IMR-90 (cell line): ENCODE results near the gene CNPY1. TPM values are rescaled to one million over a fixed set of nuclear protein-coding genes. Genes with fewer than 3 reads are reported as not detected.

Experiments used
- ATAC-seq: fragments of 200-7000 bp; cut with Tn5 transposase; 2 replicates; pipeline ENCODE4 v1.9.1; 2020; ENCODE audit warnings: low read depth, mild to moderate bottlenecking, moderate library complexity
- BruUV-seq: library from RNA; stranded (reverse); fragments of 400-500 nt; replicated peaks from 2 replicates; lab custom pipeline; 2021; lab: Mats Ljungman, UMichigan
- CTCF ChIA-PET: fragments of 300-600 bp; formaldehyde crosslinking; extraction: SDS; loops from one replicate; lab custom pipeline; 2021; ENCODE audit warnings: antibody characterized with exemption; lab: Yijun Ruan, JAX
- POLR2A ChIA-PET: fragments of 300-600 bp; sonication (Branson Sonifier 250); formaldehyde crosslinking; loops from one replicate; lab custom pipeline; 2022; ENCODE audit warnings: antibody characterized with exemption; ENCODE audit not compliant: unreplicated experiment; lab: Charles Lee
- DNase-seq: peaks from one replicate; pipeline ENCODE4 v3.0.0; 2013
- H2AFZ ChIP-seq: replicated peaks from 2 replicates; pipeline ENCODE3; 2013; ENCODE audit warnings: low read length, mild to moderate bottlenecking; ENCODE audit not compliant: poor library complexity
- H2AK5ac ChIP-seq: 2 replicates; pipeline ENCODE4 v1.6.1; 2013; ENCODE audit warnings: low read depth, low read length, inconsistent platforms
- H2AK9ac ChIP-seq: replicated peaks from 2 replicates; pipeline ENCODE3; 2013; ENCODE audit warnings: mild to moderate bottlenecking, low read depth, low read length, moderate library complexity; ENCODE audit not compliant: poor library complexity
- H2BK120ac ChIP-seq: 2 replicates; pipeline ENCODE4 v1.6.1; 2013; ENCODE audit warnings: low read depth, low read length, inconsistent platforms
- H2BK15ac ChIP-seq: 3 replicates; pipeline ENCODE4 v1.6.1; 2013; ENCODE audit warnings: low read depth, low read length, inconsistent platforms
- H2BK20ac ChIP-seq: 2 replicates; pipeline ENCODE4 v1.6.1; 2013; ENCODE audit warnings: low read depth, mild to moderate bottlenecking, inconsistent platforms, low read length, moderate library complexity
- H2BK5ac ChIP-seq: 2 replicates; pipeline ENCODE4 v1.6.1; 2013; ENCODE audit warnings: mild to moderate bottlenecking, low read depth, low read length, inconsistent platforms; ENCODE audit not compliant: poor library complexity, severe bottlenecking
- H3K14ac ChIP-seq: replicated peaks from 2 replicates; pipeline ENCODE4 v1.6.1; 2013; ENCODE audit warnings: low read depth, low read length, inconsistent platforms
- H3K18ac ChIP-seq: 2 replicates; pipeline ENCODE4 v1.6.1; 2013; ENCODE audit warnings: low read depth, low read length, control low read depth
- H3K23ac ChIP-seq: 2 replicates; pipeline ENCODE4 v1.6.1; 2013; ENCODE audit warnings: low read depth, low read length, inconsistent platforms
- H3K27ac ChIP-seq: 2 replicates; pipeline ENCODE4 v1.5.1; 2013; ENCODE audit warnings: mild to moderate bottlenecking, control low read depth, low read length; ENCODE audit not compliant: insufficient read depth
- H3K27me3 ChIP-seq: 2 replicates; pipeline ENCODE4 v1.6.1; 2013; ENCODE audit warnings: low read length; ENCODE audit not compliant: control insufficient read depth, insufficient read depth
- H3K36me3 ChIP-seq: 2 replicates; pipeline ENCODE4 v1.6.1; 2013; ENCODE audit warnings: low read length, mixed read lengths; ENCODE audit not compliant: control insufficient read depth, insufficient read depth
- H3K4ac ChIP-seq: 2 replicates; pipeline ENCODE4 v1.6.1; 2013; ENCODE audit warnings: low read depth, low read length, inconsistent platforms
- H3K4me1 ChIP-seq: 2 replicates; pipeline ENCODE4 v1.6.1; 2013; ENCODE audit warnings: low read length, mixed read lengths; ENCODE audit not compliant: control insufficient read depth, insufficient read depth
- H3K4me2 ChIP-seq: 2 replicates; pipeline ENCODE4 v1.6.1; 2013; ENCODE audit warnings: low read depth, mild to moderate bottlenecking, control low read depth, low read length, moderate library complexity
- H3K4me3 ChIP-seq: 2 replicates; pipeline ENCODE4 v1.5.1; 2013; ENCODE audit warnings: low read depth, mild to moderate bottlenecking, control low read depth, low read length, moderate library complexity; ENCODE audit not compliant: insufficient read depth
- H3K56ac ChIP-seq: 2 replicates; pipeline ENCODE4 v1.6.1; 2013; ENCODE audit warnings: low read length, inconsistent platforms; ENCODE audit not compliant: insufficient read depth; ENCODE audit errors: extremely low read depth
- H3K79me1 ChIP-seq, 2 experiments: 2 replicates each; pipeline ENCODE4 v1.6.1; 2013; ENCODE audit warnings: low read length in 2 of 2, inconsistent platforms in 1 of 2, low read depth in 1 of 2
- H3K9ac ChIP-seq: 2 replicates; pipeline ENCODE4 v1.6.1; 2013; ENCODE audit warnings: low read depth, low read length, control low read depth
- H3K9me1 ChIP-seq: 2 replicates; pipeline ENCODE4 v1.6.1; 2013; ENCODE audit warnings: low read length, inconsistent platforms; ENCODE audit not compliant: insufficient read depth
- H3K9me3 ChIP-seq: 2 replicates; pipeline ENCODE4 v1.6.1; 2013; ENCODE audit warnings: low read length; ENCODE audit not compliant: control insufficient read depth, insufficient read depth
- H4K20me1 ChIP-seq: 2 replicates; pipeline ENCODE4 v1.6.1; 2013; ENCODE audit warnings: low read length, inconsistent platforms; ENCODE audit not compliant: insufficient read depth
- H4K5ac ChIP-seq: 2 replicates; pipeline ENCODE4 v1.6.1; 2013; ENCODE audit warnings: mild to moderate bottlenecking, low read depth, low read length, control low read depth
- H4K8ac ChIP-seq, 2 experiments: 2 replicates each; pipeline ENCODE4 v1.6.1; 2013; ENCODE audit warnings: low read depth in 2 of 2, low read length in 2 of 2, control low read depth in 1 of 2, inconsistent platforms in 1 of 2
- H4K91ac ChIP-seq: 2 replicates; pipeline ENCODE4 v1.6.1; 2013; ENCODE audit warnings: low read depth, low read length, inconsistent platforms; ENCODE audit not compliant: insufficient read depth
- NFE2L2 ChIP-seq: fragments of 150-350 bp; IDR thresholded peaks from 2 replicates; pipeline ENCODE4 v1.6.1; 2016; ENCODE audit warnings: low read depth, mild to moderate bottlenecking, low read length
- RAD21 ChIP-seq: IDR thresholded peaks from 2 replicates; pipeline ENCODE4 v1.6.1; 2012; ENCODE audit warnings: low read length, improper control_type of control experiment
- RCOR1 ChIP-seq: IDR thresholded peaks from 2 replicates; pipeline ENCODE4 v1.6.1; 2012; ENCODE audit warnings: mild to moderate bottlenecking, low read length, improper control_type of control experiment; ENCODE audit not compliant: insufficient replicate concordance
- WGBS, 2 experiments: methylation state at CpG; one replicate each; pipeline versions ENCODE4 v1.1.5 to v1.1.7; 2013; ENCODE audit warnings: missing lambda C conversion rate in 2 of 2; ENCODE audit not compliant: insufficient read length in 1 of 2; ENCODE audit errors: extremely low coverage in 2 of 2; 5-methylcytosine and 5-hydroxymethylcytosine counted together
- dilution Hi-C: fragments of 300-500 bp; cut with HindIII; formaldehyde crosslinking; loops from one replicate; pipeline ENCODE4 v1.14.3; 2018; ENCODE audit warnings: low sequenced_read_pairs; ENCODE audit not compliant: unreplicated experiment
- in situ Hi-C: fragments of 300-500 bp; cut with MboI; formaldehyde crosslinking; loops from 3 replicates; pipeline ENCODE4 v1.14.3; 2019; ENCODE audit warnings: low sequenced_read_pairs, inconsistent platforms, mixed read lengths
- intact Hi-C: fragments of 100-400 bp; cut with micrococcal nuclease; formaldehyde crosslinking; loops from 2 replicates; pipeline ENCODE4 v1.10.0; 2022
- polyA plus RNA-seq, 3 experiments: library from polyadenylated mRNA; depleted of rRNA; stranded (reverse); fragments of >200 nt; gene quantifications; 2 replicates each; pipeline ENCODE4 v1.2.3, GENCODE V29; 2012; ENCODE audit warnings: low replicate concordance in 1 of 3
- total RNA-seq: library from RNA; depleted of rRNA; stranded (reverse); fragments of >200 nt; gene quantifications from 2 replicates; pipeline ENCODE4 v1.2.3, GENCODE V29; 2012
- TF ChIP-seq, protein P1 (sequence below): fragments of 150-350 bp; IDR thresholded peaks from 2 replicates; pipeline ENCODE4 v1.6.1; 2016; ENCODE audit warnings: low read depth, mild to moderate bottlenecking, low read length, moderate library complexity, borderline replicate concordance

Gene CNPY1
- total and polyA plus RNA-seq, 2 of the 4 experiments (the other 2 are of a cell fraction): not detected

- no peaks in the 10 kb centered on the region; the same call in 1 of the 2 replicates for H4K20me1 ChIP-seq
- no peak overlapping the region for H4K91ac ChIP-seq
- H2AFZ ChIP-seq: no peak overlapping the region
- no peaks in the 10 kb centered on the region for H3K9me1 ChIP-seq
- H4K8ac ChIP-seq: no peak overlapping the region
- H2BK15ac ChIP-seq: no peak overlapping the region
- no peak overlapping the region for H4K5ac ChIP-seq
- DNase-seq: no peak
- in situ Hi-C loops: no loop called here
- no TSS peak for BruUV-seq
- H3K4me2 ChIP-seq: no peak overlapping the region
- H3K14ac ChIP-seq: no peak overlapping the region
- H3K79me1 ChIP-seq: no peaks in the 10 kb centered on the region
- H3K9ac ChIP-seq: no peak overlapping the region
- TF ChIP-seq NFE2L2 (no peak), RAD21 (no peak), RCOR1 (no peak)
- TF ChIP-seq, protein P1, sequence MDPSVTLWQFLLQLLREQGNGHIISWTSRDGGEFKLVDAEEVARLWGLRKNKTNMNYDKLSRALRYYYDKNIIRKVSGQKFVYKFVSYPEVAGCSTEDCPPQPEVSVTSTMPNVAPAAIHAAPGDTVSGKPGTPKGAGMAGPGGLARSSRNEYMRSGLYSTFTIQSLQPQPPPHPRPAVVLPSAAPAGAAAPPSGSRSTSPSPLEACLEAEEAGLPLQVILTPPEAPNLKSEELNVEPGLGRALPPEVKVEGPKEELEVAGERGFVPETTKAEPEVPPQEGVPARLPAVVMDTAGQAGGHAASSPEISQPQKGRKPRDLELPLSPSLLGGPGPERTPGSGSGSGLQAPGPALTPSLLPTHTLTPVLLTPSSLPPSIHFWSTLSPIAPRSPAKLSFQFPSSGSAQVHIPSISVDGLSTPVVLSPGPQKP: no peak
- H3K56ac ChIP-seq: no peak overlapping the region
- dilution Hi-C loops: no loop called here
- peaks cover 1% of the 10 kb centered on the region; the same call in 1 of the 2 replicates for H3K4me1 ChIP-seq
- no peaks in the 10 kb centered on the region for H3K9me3 ChIP-seq
- H3K27ac ChIP-seq: no peak overlapping the region
- no peak overlapping the region for H3K4ac ChIP-seq
- no peaks in the 10 kb centered on the region for H3K36me3 ChIP-seq
- intact Hi-C loops: no loop called here
- 83% methylated on average over 1 of the region's 11 CpGs; no CpG with 5 or more reads in 1 of the 2 experiments for WGBS, 2 experiments
- ChIA-PET CTCF (no interaction called here), POLR2A (no interaction called here)
- H3K23ac ChIP-seq: no peak overlapping the region
- no peak overlapping the region for H2AK9ac ChIP-seq
- no peak overlapping the region for H3K4me3 ChIP-seq
- no peak overlapping the region for H2BK20ac ChIP-seq
- H2AK5ac ChIP-seq: no peak overlapping the region
- H2BK120ac ChIP-seq: no peak overlapping the region
- ATAC-seq: no peak
- H2BK5ac ChIP-seq: no peak overlapping the region
- H3K18ac ChIP-seq: no peak overlapping the region
- H3K27me3 ChIP-seq: peaks cover 46% of the 10 kb centered on the region
These were observed 11.7 kb downstream of the CNPY1 start for GRCh38 chr7:155534691-155535090.
